Stromal cell of bone marrow (primary cell): ENCODE results near the gene C19orf85.
"Not testable (repeated sequence)": the region's sequence is repeated elsewhere in the genome, so short reads cannot be mapped to it uniquely, and the experiment has no call there.

Experiments
- DNase-seq: peaks from one replicate; pipeline ENCODE4 v3.0.0-alpha.2; 2012; ENCODE audit warnings: low read depth

The C19orf85 gene

GRCh38 chr19:55440411-55441105, 24.0 kb downstream of the C19orf85 start:
- DNase-seq: no peak

- DNase-seq: no peak
Measured at GRCh38 chr19:55439052-55439451, 25.5 kb downstream of the C19orf85 start.

GRCh38 chr19:55437410-55437809, 27.1 kb downstream of the C19orf85 start:
- peak; percentile 31 for DNase-seq

- DNase-seq: no peak
Measured at GRCh38 chr19:55436847-55437246, 27.7 kb downstream of the C19orf85 start.

GRCh38 chr19:55435020-55435419, 29.5 kb downstream of the C19orf85 start:
- no peak for DNase-seq

GRCh38 chr19:55434356-55434919, 30.1 kb downstream of the C19orf85 start:
- DNase-seq: no peak

- DNase-seq: no peak
Measured at GRCh38 chr19:55433292-55433691, 31.3 kb downstream of the C19orf85 start.

GRCh38 chr19:55432241-55432959, 32.2 kb downstream of the C19orf85 start:
- DNase-seq: no peak

- DNase-seq: no peak
Measured at GRCh38 chr19:55431183-55431582, 33.4 kb downstream of the C19orf85 start.

- DNase-seq: no peak
Measured at GRCh38 chr19:55426042-55426441, 38.5 kb downstream of the C19orf85 start.

GRCh38 chr19:55424518-55424917, 40.0 kb downstream of the C19orf85 start:
- no peak for DNase-seq

- no peak for DNase-seq
Measured at GRCh38 chr19:55423225-55424005, 41.1 kb downstream of the C19orf85 start.

GRCh38 chr19:55421281-55421680, 43.3 kb downstream of the C19orf85 start:
- not testable (repeated sequence) for DNase-seq

GRCh38 chr19:55419624-55420236, 44.8 kb downstream of the C19orf85 start:
- DNase-seq: no peak

- DNase-seq: no peak
Measured at GRCh38 chr19:55419103-55419502, 45.4 kb downstream of the C19orf85 start.

GRCh38 chr19:55418185-55418584, 46.4 kb downstream of the C19orf85 start:
- peak; percentile 78 for DNase-seq
